CD4-positive, alpha-beta T cell treated with Interleukin-6 at 100 ng/mL for 8 hours (primary cell): ENCODE results near the gene CDX1.

ENCODE experiments used
- DNase-seq: peaks from one replicate; pipeline ENCODE4 v3.0.0-alpha.2; 2020; ENCODE audit warnings: mixed read lengths, low spot score

The CDX1 gene

DNA sequence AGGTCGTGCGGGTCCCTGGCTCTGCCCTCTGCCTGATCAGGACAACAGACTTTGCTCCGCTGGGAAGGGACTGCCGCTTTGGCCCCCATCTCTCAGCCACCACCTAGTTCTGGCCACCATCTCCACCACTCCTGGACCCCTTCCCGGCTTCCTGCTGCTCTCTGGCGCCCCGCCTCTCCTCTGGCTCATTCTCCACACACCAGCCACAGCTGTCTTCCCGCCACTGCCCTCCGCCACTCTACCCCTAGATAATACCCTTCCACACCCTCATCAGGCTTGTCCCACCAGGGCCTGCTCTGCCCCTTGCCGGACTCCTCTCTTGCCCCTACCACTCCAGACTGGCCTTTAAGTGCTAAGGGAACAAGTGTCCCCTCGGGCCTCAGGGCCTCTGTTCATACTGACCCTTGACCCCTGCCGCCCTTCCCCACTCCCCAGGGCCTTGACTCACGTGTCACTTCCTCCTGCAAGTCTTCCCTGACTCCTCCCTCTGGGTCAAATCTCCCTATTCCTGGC, 3.0 kb upstream of the CDX1 start:
- no peak for DNase-seq

DNA sequence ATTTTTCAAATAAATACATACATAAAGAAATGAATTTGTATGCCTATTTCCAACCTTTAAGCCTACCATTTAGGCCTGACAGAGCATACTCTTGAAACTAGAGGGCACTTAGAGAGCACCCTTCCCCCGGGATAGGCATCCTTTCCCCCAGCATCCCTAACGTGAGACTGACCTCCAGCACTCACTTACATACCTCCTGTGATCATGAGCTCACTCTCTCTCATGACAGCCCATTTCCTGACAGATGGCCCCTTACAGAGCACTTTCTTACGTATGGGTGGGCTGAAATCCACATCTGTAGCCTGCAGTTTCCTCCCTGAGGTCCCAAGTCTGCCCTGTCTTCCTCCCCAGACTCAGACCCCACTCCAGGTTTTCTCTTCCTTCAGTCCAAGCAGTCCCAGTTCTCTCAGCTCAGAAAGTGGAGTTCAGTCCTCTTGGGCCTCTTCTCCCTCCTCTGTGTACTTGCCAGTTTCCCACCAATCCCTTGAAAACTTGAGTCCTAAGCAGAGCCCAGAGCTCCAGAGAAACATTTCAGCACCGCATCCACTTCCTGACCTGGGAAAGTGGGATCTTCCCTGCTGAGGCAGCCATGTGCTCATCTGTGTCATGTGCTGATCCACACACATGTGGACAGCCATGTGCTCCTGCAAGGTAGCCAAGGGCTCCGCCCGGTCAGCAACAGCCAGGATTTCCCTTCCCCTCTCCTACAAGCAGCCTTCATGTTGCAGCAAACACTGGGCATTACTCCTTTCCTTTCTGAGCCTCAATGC, 2.2 kb upstream of the CDX1 start:
- no peak for DNase-seq

DNA sequence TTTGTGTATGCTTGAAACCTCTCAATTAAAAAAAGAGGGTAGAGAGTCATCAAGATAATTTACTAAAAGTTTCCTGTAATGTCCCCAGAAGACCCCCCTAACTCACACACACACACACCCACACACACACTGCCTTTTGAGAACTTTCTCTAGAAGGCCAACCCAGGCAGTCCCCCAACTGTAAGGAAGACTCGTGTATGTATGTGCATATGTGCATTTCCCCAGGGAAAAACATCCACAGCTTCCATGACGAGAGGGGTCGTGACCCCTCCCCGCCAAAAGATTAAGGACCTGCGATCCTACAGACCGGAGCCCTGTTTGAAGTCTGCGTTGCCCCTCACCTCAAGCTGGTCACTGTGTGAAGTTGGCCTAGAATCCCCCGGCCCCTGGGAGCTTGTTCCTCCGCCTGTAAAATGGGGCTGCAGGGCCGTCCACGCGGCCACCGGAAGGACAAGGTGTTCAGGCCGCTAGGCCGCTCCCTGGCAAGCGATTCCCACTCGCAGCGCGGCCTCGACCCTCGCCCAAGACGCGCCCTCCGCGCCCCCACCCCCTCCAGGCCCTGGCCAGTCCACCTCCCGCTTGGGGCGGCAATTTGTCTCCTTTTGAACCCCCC, 435 bp upstream of the CDX1 start:
- no peak for DNase-seq

DNA sequence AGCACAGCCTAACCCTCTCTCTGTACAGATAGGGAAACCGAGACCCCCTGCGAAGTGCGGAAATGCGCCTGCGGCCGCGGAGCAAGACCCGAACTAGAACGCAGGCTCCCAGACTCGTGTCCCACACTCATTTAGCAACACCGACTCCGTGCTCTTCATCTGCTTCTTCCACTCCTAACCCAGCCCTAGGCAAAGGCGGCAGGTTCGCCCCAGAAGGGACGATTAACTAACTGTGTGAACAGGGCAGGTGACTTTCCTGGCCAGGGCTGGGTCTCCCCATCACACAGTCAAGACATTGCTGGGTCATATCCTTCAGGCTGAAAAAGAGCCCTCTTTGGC, 903 bp downstream of the CDX1 start:
- DNase-seq: no peak

DNA sequence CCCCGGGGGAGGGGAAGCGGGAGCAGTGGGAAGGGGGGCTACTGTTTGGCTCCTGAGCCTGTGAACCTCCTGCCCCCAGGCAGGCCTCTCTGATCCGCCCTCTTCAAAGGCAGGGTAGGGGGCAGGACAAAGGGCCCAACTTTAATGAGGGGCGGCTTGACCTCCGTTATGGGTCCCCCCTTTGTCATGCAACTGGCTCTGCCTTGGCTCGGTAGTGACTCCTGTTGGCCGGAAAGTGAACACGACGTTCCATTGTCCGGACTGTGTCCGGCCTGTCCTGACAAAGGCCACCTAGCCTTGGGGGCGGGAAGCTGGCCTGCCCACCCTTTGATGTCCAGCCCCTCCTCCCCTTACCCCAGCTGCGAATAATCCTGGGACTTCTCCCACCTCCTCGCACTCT, 1.3 kb downstream of the CDX1 start:
- DNase-seq: no peak

DNA sequence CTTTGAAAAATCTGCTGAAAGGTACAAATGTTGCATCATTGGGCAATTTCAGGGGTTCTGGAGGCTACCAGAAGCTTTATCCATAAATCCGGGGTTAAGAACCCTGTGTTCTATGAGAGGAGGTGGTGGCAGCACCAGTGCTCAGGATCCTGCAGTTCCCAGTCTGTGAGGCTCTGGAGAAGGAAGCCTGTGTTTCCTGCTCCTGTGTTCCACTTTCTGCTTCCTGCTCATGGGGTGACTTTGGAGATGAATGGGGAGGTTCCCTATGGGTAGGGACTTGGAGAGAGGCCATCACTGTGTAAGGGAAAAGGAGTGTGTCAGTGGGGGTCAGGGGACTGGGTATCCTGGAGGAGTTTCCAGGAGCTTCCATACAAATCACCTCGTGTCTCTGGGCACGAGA, 2.3 kb downstream of the CDX1 start:
- DNase-seq: no peak

DNA sequence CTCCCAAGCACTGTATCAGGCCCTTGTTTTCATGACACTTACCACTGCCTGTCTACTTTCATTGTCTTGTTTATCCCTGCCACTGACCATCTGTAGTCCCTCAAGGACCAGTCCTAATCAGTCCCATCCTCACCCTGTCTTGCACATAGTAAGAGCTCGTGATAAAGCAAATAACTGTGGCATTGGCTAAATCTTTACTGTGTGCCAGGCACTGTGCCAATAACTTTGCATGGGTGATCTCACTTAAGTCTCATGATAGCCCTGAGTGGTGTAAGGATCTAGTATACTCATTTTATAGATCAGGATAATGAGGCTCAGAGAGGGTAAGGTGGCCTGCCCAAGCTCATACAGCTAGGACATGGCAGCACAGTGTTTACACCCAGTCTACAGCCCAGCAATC, 5.6 kb downstream of the CDX1 start:
- no peak for DNase-seq

DNA sequence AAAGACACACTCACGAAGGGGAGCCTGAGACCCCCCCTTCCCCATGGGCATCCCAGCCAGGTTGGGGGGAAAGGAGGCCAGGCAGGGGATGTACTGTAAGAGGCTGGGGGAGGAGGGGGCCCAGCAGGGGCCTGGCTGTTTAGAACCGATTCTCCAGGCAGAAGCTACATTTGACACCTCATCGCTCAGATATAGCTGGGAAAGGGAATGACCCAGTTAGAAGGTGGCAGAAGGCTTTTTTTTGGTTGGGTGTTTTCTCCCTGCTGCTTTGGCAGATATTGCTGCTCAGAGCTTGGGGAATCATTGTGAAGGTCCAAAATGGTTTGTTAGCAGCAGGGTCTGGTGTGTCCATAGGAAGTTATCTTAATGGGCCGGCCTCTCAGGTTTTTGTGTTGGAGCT, 6.0 kb downstream of the CDX1 start:
- no peak for DNase-seq

DNA sequence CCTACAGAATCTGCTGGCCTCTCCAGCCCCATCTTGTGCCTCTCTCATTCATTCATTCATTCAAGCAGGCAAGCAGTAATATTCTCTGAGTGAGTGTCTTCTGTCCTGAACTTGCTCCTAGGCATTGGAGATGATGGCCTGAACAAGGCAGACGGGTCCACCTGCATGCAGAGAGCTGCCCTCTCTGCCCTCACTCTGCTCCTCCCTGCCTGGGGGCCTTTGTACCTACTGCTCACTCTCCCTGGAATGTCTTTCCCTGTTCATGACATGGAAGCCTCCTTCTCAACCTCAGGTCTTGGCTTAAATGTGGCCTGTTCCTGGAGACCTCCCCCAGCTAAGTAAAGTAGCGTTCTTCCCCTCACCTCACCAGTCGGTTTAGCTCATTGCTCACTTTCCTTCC, 6.6 kb downstream of the CDX1 start:
- no peak for DNase-seq

DNA sequence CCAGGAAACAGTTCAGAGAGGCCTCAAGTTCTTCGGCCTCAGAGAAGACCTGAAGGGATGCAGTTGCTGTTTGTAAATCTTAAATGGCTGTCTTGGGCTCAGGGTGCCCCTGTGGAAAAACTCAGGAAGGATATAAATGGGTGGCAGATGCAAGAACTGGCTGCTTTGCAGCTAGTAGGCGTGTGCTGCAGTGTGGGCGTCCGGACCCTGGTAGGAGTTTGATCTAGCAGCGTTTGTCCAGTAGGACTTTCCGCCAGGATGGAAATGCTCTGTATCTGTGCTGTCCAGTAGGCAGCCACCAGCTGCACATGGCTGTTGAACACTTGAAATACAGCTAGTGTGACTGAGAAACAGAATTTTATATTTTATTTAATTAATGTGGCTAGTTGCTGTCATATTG, 7.7 kb downstream of the CDX1 start:
- no peak for DNase-seq

DNA sequence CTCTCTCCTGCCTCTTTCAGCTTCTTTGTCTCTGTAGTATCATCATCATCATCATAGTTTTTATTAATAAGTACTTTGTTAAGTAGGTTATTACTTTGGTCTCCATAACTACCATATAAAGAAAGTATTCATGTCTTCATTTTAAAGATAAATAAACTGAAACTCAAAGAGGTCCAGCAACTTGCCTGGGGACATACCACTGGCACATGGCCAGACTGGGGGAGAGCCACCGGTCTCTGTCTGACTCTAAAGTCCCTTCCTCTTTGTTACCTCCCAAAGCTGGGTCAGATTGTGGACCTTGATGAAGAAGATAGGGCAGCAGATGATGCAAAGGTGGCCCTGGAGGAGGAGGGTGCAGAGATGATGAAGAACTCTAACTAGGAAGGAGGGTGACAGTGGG, 8.5 kb downstream of the CDX1 start:
- no peak for DNase-seq

DNA sequence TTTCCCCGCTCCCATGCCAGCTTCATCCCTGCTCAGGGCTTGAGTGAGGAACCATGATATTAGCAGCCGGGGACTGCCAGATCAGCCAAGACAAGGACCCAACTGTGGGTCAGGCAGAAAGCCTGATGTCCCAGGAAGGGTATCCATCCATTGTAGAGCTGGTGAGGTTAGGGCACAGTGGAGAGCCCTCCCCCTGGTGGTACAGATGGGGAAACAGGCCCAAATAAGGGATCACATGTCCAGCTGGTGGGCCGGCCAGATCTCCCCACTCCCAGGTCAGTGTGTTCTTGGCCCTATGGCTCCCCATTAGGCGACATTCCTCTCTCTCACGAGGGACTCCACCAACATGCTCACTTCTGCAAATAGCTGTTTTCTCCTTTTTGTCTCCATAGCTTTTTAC, 9.0 kb downstream of the CDX1 start:
- DNase-seq: no peak

DNA sequence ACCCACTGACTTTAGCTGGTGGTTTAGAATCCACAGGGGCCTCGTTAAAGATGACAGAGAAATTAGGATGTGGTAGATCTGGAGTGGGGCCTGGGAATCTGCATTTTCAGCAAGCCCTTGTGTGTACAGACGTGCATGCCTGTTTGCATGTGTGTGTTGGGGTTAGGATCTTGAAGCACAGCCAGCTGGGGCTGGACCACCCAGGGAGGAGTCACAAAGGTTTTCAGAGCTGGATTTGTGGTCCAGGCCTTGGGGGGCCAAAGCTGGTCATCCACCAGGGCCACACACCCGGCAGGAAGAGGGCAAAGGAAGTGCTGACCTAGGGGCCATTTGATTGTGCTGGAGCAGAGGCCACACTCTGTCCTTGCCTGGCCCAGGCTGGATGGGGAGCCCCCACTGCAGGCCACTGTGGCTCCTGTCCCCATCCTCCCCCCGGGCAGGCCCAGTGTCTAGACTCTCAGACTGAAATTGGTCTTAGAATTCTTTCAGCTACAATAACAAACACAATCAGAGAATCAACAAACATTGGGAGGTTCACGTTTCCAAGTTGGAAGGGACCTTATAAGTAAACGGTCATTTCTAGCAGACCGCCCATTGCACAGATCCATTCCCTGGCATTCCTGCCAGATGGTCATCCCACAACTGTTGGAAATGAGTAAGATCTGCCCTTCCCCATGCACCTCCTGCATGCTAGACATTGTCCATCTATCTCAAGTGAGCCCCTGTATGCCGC, 10.3 kb downstream of the CDX1 start:
- DNase-seq: no peak

DNA sequence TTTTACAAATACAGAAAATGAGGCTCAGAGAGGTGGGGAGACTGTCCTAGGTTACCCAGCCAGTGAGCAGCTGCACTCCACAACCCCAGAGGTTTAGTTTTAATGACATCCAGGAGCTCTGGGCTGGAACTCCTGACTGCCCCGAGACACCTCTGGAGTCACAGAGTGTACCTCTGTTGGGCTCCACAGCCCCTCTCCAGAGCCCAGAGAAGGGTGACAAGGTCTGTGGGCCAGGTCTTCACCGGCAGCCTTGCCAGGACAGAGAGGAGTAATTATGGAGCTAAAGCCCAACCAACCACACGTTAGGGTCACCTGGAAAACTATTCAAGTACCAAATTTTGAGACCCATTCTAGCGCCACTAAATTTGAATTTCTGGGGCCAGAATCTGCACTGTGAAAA, 11.1 kb downstream of the CDX1 start:
- no peak for DNase-seq

DNA sequence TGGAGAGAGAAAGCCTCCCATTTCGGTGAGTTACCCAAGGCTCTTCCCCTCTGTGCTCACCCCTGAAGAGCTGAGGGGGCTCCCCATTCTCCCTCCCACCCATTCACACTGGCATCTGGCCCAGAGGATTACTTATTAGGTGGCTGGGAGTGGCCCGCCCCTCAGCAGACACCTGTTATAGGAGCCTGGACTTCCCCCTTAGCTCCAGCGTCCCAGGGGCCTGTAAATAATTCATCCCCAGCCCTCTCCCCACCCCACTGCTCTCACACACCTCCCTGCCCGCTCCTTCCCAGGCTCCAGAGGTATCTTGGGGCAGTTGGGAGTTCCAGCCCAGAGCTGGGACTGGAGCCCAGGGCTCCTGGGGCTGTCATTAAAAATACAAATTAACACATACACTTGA, 11.7 kb downstream of the CDX1 start:
- DNase-seq: no peak

DNA sequence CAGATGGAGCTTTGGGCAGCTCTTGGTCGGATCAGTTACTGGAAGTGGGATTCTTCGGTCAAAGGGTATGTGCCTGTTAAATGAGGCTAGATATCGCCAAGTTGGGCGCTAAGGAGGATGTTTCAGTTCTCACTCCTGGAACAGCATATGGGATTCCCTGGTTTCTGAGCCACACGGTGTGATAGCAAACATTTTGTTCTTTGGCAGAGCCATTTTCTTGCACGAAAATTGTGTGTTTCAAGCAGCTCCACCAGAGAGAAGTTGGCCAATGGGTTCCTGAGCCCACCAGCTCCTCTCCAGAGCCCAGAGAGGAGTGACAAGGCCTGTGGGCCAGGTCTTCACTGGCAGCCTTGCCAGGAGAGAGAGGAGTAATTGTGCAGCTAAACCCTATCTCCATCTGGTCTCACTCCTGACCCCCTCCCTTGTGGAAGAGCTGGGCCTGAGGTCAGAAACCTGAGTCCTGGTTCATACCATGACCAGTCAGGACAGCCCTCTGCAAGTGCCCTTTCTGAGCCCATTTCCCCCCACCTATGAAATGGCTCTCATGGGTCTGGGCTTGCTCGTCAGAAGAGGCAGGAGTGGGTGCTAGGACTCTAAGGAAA, 12.5 kb downstream of the CDX1 start:
- no peak for DNase-seq

DNA sequence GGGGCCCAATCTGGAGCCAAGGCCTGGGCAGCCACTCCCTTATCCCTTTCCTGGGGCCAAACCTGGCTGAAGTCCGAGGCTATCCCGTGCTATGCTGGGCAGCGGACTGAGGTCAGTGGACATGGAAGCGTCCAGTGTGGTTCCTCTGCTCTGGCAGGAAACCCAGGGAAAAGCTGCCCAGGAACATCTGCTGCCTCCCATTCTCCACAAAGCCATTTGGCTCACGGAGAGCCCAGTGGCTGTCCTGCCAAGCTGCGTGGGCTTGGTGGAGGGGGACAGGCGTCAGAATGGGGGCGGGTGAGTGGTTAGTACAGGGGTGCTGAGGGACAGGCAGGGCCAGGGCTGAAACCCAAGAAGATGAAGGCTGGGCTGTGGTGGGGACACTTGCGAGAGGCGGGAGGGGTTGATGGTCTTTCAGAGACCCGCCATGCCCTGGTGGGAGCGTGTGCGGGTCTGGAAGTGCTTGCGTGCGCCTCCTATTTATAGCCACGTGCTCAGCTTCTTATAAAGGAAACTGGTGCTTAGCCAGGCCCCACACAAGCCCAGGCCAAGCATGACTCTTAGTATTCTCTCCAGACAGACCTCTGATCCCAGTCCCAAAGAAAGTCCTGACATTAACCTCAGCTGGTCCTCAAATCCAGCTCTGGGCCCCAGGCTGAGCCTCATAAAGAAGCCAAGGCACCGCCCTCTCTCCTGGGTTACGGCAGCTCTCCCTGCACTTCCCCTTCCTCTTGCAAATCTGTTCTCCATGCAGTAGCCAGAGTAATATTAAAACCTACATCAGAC, 13.9 kb downstream of the CDX1 start:
- no peak for DNase-seq

DNA sequence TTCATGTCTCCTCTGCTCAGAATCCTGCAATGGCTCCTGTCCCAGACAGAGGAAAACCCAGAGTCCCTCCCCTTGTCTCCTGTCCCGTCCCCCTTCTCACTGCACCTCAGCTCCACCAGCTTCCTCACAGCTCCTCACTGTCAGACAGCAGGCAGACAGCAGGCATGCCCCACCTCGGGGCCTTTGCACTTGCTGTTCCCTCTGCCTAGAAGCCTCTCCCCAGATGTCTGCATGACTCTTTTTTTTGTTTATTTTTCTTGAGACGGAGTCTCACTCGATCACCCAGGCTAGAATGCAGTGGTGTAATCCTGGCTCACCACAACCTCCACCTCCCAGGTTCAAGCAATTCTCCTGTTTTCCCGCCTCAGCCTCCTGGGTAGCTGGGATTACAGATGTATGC, 14.4 kb downstream of the CDX1 start:
- no peak for DNase-seq

DNA sequence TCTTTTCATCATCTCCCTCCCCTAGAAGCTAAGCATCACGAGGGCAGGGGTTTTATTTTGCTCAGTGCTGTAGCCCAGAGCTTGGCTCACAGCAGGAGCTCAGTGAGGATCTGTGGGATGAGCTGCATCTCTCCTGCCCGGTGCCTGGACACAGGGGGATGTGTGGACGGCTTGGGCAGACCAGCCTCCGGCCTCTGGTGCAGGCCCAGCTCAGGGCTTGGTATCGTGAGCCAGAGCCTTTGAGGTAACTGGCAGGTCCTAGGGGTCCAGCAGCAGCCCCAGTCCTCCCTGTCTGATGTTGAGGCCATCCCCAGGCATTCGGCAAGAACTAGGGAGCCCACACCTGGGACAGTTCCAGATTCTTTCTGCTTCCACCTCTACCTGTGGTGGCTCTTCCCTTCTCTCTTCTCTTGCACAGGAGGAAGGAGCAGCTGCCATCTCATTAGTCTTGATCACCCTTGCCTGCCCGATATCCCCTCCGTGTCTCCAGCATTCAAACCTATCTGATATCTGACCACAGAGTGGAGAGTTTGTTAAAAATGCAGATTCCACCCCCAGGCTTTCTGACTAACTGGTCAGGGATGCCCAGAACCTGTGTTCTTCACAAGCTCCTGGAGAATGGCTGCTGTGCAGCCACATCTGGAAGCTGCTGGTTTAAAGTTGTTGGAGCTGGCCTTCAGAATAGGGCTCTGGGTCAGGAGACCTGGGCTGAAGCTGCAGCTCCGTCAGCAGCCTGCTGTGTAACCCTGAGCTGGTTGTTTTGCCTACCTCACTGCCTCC, 15.4 kb downstream of the CDX1 start:
- DNase-seq: no peak

DNA sequence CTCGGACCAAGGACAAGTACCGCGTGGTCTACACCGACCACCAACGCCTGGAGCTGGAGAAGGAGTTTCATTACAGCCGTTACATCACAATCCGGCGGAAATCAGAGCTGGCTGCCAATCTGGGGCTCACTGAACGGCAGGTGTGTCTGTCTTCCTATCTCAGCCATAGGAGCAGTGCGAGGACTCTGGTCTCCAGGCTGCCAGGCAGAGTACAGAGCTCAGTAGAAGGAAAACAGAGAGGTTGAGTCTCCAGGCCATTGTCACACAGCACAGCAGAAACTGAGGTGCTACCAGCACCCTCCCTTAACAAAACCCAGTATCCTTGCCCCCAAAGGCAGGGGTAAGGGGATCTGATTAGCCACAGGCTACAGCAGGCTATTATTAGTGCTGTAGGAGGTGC, 16.2 kb downstream of the CDX1 start:
- DNase-seq: no peak

DNA sequence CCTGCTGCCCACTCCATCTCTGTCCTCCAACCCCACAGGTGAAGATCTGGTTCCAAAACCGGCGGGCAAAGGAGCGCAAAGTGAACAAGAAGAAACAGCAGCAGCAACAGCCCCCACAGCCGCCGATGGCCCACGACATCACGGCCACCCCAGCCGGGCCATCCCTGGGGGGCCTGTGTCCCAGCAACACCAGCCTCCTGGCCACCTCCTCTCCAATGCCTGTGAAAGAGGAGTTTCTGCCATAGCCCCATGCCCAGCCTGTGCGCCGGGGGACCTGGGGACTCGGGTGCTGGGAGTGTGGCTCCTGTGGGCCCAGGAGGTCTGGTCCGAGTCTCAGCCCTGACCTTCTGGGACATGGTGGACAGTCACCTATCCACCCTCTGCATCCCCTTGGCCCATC, 16.9 kb downstream of the CDX1 start:
- DNase-seq: no peak
